Karpas-422 (cell line): ENCODE measurements around the gene SLC12A7. TPM values are rescaled to one million over a fixed set of nuclear protein-coding genes. Genes with fewer than 3 reads are reported as not detected.

Experiments used
- DNase-seq: peaks from one replicate; pipeline ENCODE4 v3.0.0-alpha.2; 2015
- H2AFZ ChIP-seq: fragments of 200-600 bp; sonication (generic); 2 replicates; pipeline ENCODE4 v1.6.1; 2014; ENCODE audit warnings: antibody characterized with exemption, low read length, mixed read lengths
- H3K27ac ChIP-seq: fragments of 200-600 bp; sonication (generic); 2 replicates; pipeline ENCODE4 v1.5.1; 2014; ENCODE audit warnings: mild to moderate bottlenecking, low read length, moderate library complexity
- H3K27me3 ChIP-seq: fragments of 200-600 bp; sonication (generic); 2 replicates; pipeline ENCODE4 v1.6.1; 2014; ENCODE audit warnings: low read length, mixed read lengths
- H3K36me3 ChIP-seq: fragments of 200-600 bp; sonication (generic); 2 replicates; pipeline ENCODE4 v1.6.1; 2014; ENCODE audit warnings: low read length, mixed read lengths; ENCODE audit not compliant: insufficient read depth
- H3K4me1 ChIP-seq: fragments of 200-600 bp; sonication (generic); 2 replicates; pipeline ENCODE4 v1.6.1; 2014; ENCODE audit warnings: mild to moderate bottlenecking, low read length, mixed read lengths
- H3K4me2 ChIP-seq: fragments of 200-600 bp; sonication (generic); 2 replicates; pipeline ENCODE4 v1.6.1; 2014; ENCODE audit warnings: low read length, low read depth, mild to moderate bottlenecking; ENCODE audit not compliant: poor library complexity, severe bottlenecking
- H3K4me3 ChIP-seq: fragments of 200-600 bp; sonication (generic); 2 replicates; pipeline ENCODE4 v1.5.1; 2014; ENCODE audit warnings: mild to moderate bottlenecking, antibody characterized with exemption, low read length, mixed read lengths
- H3K79me2 ChIP-seq: fragments of 200-600 bp; sonication (generic); 2 replicates; pipeline ENCODE4 v1.6.1; 2014; ENCODE audit warnings: mild to moderate bottlenecking, low read length, mixed read lengths
- H3K9ac ChIP-seq: fragments of 200-600 bp; sonication (generic); 2 replicates; pipeline ENCODE4 v1.6.0; 2014; ENCODE audit warnings: low read length
- H3K9me2 ChIP-seq: fragments of 200-600 bp; sonication (generic), shearing (Covaris generic); replicated peaks from 2 replicates; pipeline ENCODE4 v1.6.0; 2014; ENCODE audit warnings: mild to moderate bottlenecking, low read length, moderate library complexity; ENCODE audit not compliant: insufficient read depth
- H3K9me3 ChIP-seq: fragments of 300-700, 200-600 bp; sonication (generic); 2 replicates; pipeline ENCODE4 v1.6.1; 2014; ENCODE audit warnings: low read length, mixed read lengths
- H4K20me1 ChIP-seq: fragments of 200-600 bp; sonication (generic); 2 replicates; pipeline ENCODE4 v1.6.1; 2014; ENCODE audit warnings: mild to moderate bottlenecking, antibody characterized with exemption, low read length, low read depth; ENCODE audit not compliant: insufficient read depth
- total RNA-seq: library from RNA; depleted of rRNA; stranded (reverse); fragments of >200 nt; shearing (Covaris generic); gene quantifications from 2 replicates; pipeline ENCODE4 v1.2.3, GENCODE V29; 2014; ENCODE audit warnings: low replicate concordance

SLC12A7 gene
- total RNA-seq, 1 experiment from 2014 or later = not detected

- H3K79me2 ChIP-seq = no peaks in the 10 kb centered on the region
- H3K4me2 ChIP-seq = no peak overlapping the region
- H3K36me3 ChIP-seq = no peaks in the 10 kb centered on the region
- H3K27me3 ChIP-seq = no peaks in the 10 kb centered on the region
- H3K9ac ChIP-seq = no peak overlapping the region
- H3K4me1 ChIP-seq = peaks cover 23% of the 10 kb centered on the region
- no peak for DNase-seq
- no peak overlapping the region for H2AFZ ChIP-seq
- H3K4me3 ChIP-seq = no peak overlapping the region
- H3K9me2 ChIP-seq = no peaks in the 10 kb centered on the region
- H3K27ac ChIP-seq = no peak overlapping the region
- H3K9me3 ChIP-seq = no peaks in the 10 kb centered on the region; the same call in 1 of the 2 replicates
- H4K20me1 ChIP-seq = no peaks in the 10 kb centered on the region
These were observed 7.5 kb upstream of the SLC12A7 start for GRCh38 chr5:1119312-1119831.

DNA sequence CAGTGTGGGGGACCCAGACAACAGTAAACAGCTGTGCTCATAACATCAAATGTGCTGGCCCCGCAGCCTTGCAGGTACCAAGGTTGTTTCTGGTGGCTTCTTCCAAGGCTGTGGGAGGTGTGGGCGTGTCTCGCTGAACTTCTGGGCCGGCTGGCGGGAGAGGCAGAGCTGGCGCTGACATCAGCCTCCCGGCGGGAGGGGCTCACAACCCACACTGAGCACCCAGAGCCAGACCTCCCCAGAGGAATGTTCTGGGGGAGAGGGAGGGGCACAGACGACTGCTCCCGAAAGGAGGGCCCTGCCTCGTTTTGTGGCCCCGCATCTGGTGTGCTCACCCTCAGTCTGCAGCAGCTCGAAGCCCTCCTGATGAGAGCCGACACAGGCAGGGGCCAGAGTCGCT lies 6.9 kb upstream of the SLC12A7 start:
- Histone ChIP-seq H2AFZ (no peak overlapping the region), H3K27ac (no peak overlapping the region), H3K9ac (no peak overlapping the region), H3K79me2 (no peaks in the 10 kb centered on the region), H3K9me3 (no peaks in the 10 kb centered on the region), H3K9me2 (no peaks in the 10 kb centered on the region), H3K4me1 (peaks cover 22% of the 10 kb centered on the region), H3K4me2 (no peak overlapping the region), H3K36me3 (no peaks in the 10 kb centered on the region), H4K20me1 (no peaks in the 10 kb centered on the region), H3K4me3 (no peak overlapping the region), H3K27me3 (no peaks in the 10 kb centered on the region)
- DNase-seq = no peak

DNA sequence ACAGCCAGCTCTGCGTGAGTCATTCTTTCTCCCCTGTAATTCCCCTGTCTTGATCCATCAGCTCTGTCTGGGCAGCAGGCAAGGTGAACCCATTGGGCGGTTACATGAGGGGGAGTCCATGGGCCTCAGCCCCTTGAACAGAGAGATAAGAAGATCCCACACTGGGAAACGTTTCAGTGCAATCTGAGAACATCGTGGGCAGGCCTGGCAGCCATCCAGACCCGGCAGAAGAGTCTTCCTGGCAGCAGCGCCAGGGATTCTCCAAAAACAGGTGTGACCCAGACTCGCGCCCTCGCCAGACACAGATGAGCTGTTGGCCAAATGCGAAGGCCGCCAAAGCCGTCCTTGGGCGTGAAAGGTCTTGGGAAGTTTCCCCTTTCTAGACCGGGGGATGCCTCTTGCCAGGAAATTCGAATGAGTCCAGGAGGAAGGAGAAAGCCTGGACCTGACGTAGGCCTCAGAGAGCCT lies 6.4 kb upstream of the SLC12A7 start:
- Histone ChIP-seq H3K4me3 (no peak overlapping the region), H3K4me1 (peaks cover 20% of the 10 kb centered on the region), H4K20me1 (no peaks in the 10 kb centered on the region), H3K4me2 (no peak overlapping the region), H3K9ac (no peak overlapping the region), H3K9me2 (no peaks in the 10 kb centered on the region), H3K79me2 (no peaks in the 10 kb centered on the region), H3K36me3 (no peaks in the 10 kb centered on the region), H3K27me3 (no peaks in the 10 kb centered on the region), H3K9me3 (no peaks in the 10 kb centered on the region), H2AFZ (no peak overlapping the region), H3K27ac (no peak overlapping the region)
- no peak for DNase-seq

GRCh38 chr5:1116977-1117376 lies 5.1 kb upstream of the SLC12A7 start:
- H3K9ac ChIP-seq = no peak overlapping the region
- no peak overlapping the region for H3K4me3 ChIP-seq
- H3K9me3 ChIP-seq = no peaks in the 10 kb centered on the region
- H3K4me1 ChIP-seq = peaks cover 20% of the 10 kb centered on the region
- no peaks in the 10 kb centered on the region for H3K27me3 ChIP-seq
- no peak overlapping the region for H3K27ac ChIP-seq
- no peak overlapping the region for H2AFZ ChIP-seq
- no peak for DNase-seq
- no peak overlapping the region for H3K4me2 ChIP-seq
- H4K20me1 ChIP-seq = no peaks in the 10 kb centered on the region
- H3K79me2 ChIP-seq = no peaks in the 10 kb centered on the region
- H3K36me3 ChIP-seq = no peaks in the 10 kb centered on the region
- no peaks in the 10 kb centered on the region for H3K9me2 ChIP-seq

DNA sequence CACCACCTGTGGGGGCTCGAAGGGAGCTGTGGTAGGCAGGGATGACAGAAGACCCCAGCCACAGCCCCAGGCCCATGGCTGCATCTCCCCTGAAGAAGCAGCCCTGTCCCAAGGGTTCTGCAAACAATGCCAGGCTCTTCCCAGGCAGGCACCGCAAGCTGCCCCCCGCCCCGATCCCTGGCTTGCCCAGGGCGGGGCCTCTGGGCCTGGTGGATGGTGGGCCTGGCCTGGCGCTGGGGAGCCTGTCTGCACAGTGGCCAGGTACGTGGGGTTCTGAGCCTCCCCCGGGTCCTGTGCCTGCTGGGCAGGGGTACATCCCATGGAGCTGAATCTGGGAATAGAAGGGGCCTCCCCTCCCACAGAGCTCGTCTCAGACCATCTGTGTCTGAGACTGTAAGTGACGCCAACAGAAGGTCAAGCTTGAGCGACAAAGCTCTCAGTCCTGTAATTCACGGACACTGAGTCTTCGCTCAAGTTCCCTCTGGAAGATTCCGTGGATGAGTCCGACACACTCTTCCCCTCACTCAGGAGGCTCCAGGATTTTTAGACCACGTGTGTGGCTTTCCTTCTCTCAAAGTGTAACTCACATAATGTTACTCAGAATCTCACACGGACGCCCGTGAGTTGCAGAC lies 4.4 kb upstream of the SLC12A7 start:
- H3K9me3 ChIP-seq = no peaks in the 10 kb centered on the region
- no peaks in the 10 kb centered on the region for H3K36me3 ChIP-seq
- H3K4me3 ChIP-seq = no peak overlapping the region
- H4K20me1 ChIP-seq = no peaks in the 10 kb centered on the region
- H3K4me1 ChIP-seq = peaks cover 20% of the 10 kb centered on the region
- no peaks in the 10 kb centered on the region for H3K9me2 ChIP-seq
- no peak overlapping the region for H2AFZ ChIP-seq
- no peak overlapping the region for H3K9ac ChIP-seq
- no peak overlapping the region for H3K27ac ChIP-seq
- no peaks in the 10 kb centered on the region for H3K27me3 ChIP-seq
- no peaks in the 10 kb centered on the region for H3K79me2 ChIP-seq
- H3K4me2 ChIP-seq = no peak overlapping the region
- no peak for DNase-seq

DNA sequence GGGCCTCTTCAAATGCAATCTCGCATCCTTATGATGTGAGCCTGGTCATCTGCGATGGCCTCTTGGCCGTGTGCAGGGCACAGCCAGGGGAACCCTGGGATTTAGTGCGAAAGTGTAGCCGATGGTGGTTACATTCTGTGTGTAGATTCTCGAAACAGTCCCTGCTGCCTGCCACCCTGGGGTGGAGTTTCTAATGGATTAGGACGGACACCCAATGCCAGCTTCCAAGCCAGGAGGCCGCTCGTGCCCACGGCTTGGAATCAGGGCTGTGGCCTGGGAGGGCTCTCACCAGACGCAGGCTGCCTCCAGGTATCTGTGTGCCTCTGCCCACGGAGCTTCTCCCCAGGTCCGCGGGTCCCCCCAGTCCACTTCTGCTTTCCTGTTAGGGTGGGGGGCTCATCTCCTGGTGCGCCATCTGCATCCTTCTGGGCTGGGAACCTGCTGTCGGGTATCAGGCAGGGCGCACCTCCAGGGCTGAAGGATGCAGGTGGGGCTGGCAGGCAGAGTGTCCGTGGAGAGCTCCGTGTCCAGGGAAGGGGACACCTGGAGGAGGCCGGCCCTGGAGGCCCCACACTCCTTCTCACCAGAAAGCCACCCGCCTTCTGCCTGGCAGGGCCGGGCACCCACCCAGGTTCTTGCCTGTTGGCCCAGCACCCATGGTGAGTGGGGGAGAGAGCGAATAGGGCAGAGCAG lies 3.4 kb upstream of the SLC12A7 start:
- H3K4me2 ChIP-seq = no peak overlapping the region
- no peaks in the 10 kb centered on the region for H3K36me3 ChIP-seq
- H3K9me2 ChIP-seq = no peaks in the 10 kb centered on the region
- H2AFZ ChIP-seq = no peak overlapping the region
- H3K9ac ChIP-seq = no peak overlapping the region
- H3K4me3 ChIP-seq = no peak overlapping the region
- H3K79me2 ChIP-seq = no peaks in the 10 kb centered on the region
- peaks cover 20% of the 10 kb centered on the region for H3K4me1 ChIP-seq
- no peaks in the 10 kb centered on the region for H3K27me3 ChIP-seq
- no peaks in the 10 kb centered on the region for H4K20me1 ChIP-seq
- H3K9me3 ChIP-seq = no peaks in the 10 kb centered on the region
- H3K27ac ChIP-seq = no peak overlapping the region
- DNase-seq = no peak

- Histone ChIP-seq H4K20me1 (no peaks in the 10 kb centered on the region), H3K9ac (no peak overlapping the region), H3K9me2 (no peaks in the 10 kb centered on the region), H3K4me2 (no peak overlapping the region), H2AFZ (no peak overlapping the region), H3K79me2 (no peaks in the 10 kb centered on the region), H3K4me3 (no peak overlapping the region), H3K4me1 (peaks cover 16% of the 10 kb centered on the region), H3K27me3 (no peaks in the 10 kb centered on the region), H3K36me3 (no peaks in the 10 kb centered on the region), H3K9me3 (no peaks in the 10 kb centered on the region), H3K27ac (no peak overlapping the region)
- DNase-seq = no peak
These were observed 2.1 kb upstream of the SLC12A7 start for GRCh38 chr5:1113805-1114586.

GRCh38 chr5:1113332-1113690 lies 1.4 kb upstream of the SLC12A7 start:
- no peak for DNase-seq
- Histone ChIP-seq H3K36me3 (no peaks in the 10 kb centered on the region), H4K20me1 (no peaks in the 10 kb centered on the region), H3K27ac (no peak overlapping the region), H3K79me2 (no peaks in the 10 kb centered on the region), H3K9me2 (no peaks in the 10 kb centered on the region), H3K4me1 (peaks cover 9% of the 10 kb centered on the region; the same call in 1 of the 2 replicates), H3K4me2 (no peak overlapping the region), H3K27me3 (no peaks in the 10 kb centered on the region), H3K9ac (no peak overlapping the region), H2AFZ (no peak overlapping the region), H3K9me3 (no peaks in the 10 kb centered on the region), H3K4me3 (no peak overlapping the region)
